AG10803 (cell line): Measurements from ENCODE around the gene ZNF521.

Source experiments
- DNase-seq: peaks from one replicate; pipeline ENCODE4 v3.0.0; 2010; ENCODE audit warnings: low read depth
- H3K4me3 ChIP-seq: 2 replicates; pipeline ENCODE4 v1.5.1; 2011; ENCODE audit warnings: mild to moderate bottlenecking, low read length, control low read depth
- CTCF ChIP-seq: conservative IDR thresholded peaks from 2 replicates; pipeline ENCODE4 v1.5.1; 2011; ENCODE audit warnings: mild to moderate bottlenecking, low read length, control low read depth, inconsistent platforms

Gene ZNF521

GRCh38 chr18:25061395-25061794 lies 290.6 kb downstream of the ZNF521 start:
- DNase-seq: no peak

GRCh38 chr18:25058521-25058920 lies 293.4 kb downstream of the ZNF521 start:
- no peak overlapping the region for H3K4me3 ChIP-seq
- TF ChIP-seq CTCF: no peak
- DNase-seq: no peak

More at GRCh38 chr18:25061395-25061794, 290.6 kb downstream of the ZNF521 start:
- TF ChIP-seq CTCF: no peak
- no peak overlapping the region for H3K4me3 ChIP-seq

- DNase-seq: no peak
- no peak for TF ChIP-seq CTCF
Measured at GRCh38 chr18:25057491-25058050, 294.4 kb downstream of the ZNF521 start.

GRCh38 chr18:25056429-25056828 lies 295.5 kb downstream of the ZNF521 start:
- DNase-seq: no peak
- no peak overlapping the region for H3K4me3 ChIP-seq
- no peak for TF ChIP-seq CTCF

More at GRCh38 chr18:25057491-25058050, 294.4 kb downstream of the ZNF521 start:
- H3K4me3 ChIP-seq: no peak overlapping the region

GRCh38 chr18:25055076-25055475 lies 296.9 kb downstream of the ZNF521 start:
- H3K4me3 ChIP-seq: no peak overlapping the region
- TF ChIP-seq CTCF: no peak
- peak; percentile 57 for DNase-seq

- TF ChIP-seq CTCF: no peak
- DNase-seq: no peak
- no peak overlapping the region for H3K4me3 ChIP-seq
Measured at GRCh38 chr18:25053466-25053865, 298.5 kb downstream of the ZNF521 start.

- TF ChIP-seq CTCF: no peak
- no peak overlapping the region for H3K4me3 ChIP-seq
- peak; percentile 23 for DNase-seq
Measured at GRCh38 chr18:25052511-25052921, 299.4 kb downstream of the ZNF521 start.
